Right renal pelvis (tissue), 4 donors: ENCODE results near the gene CTSL. TPM values are rescaled to one million over a fixed set of nuclear protein-coding genes. Genes with fewer than 3 reads are reported as not detected.
"Not testable (repeated sequence)": the region's sequence is repeated elsewhere in the genome, so short reads cannot be mapped to it uniquely, and the experiment has no call there.

Experiments
- DNase-seq, 4 donors: peaks; one replicate each; pipeline ENCODE4 v3.0.0-alpha.2; 2013; ENCODE audit warnings: low read depth in 4 of 4, low spot score in 3 of 4, missing footprints in 1 of 4
- polyA plus RNA-seq, 4 donors: library from polyadenylated mRNA; unstranded; fragments of 120-200 nt; gene quantifications; one replicate each; pipeline ENCODE4 v1.2.1, GENCODE V29; 2013; ENCODE audit not compliant: insufficient read length in 4 of 4

CTSL gene
- polyA plus RNA-seq, 4 donors = 150 to 170 (median 165) TPM

GRCh38 chr9:87750726-87751125 lies 24.8 kb downstream of the CTSL start:
- DNase-seq = no peak

- DNase-seq = no peak
Observed at GRCh38 chr9:87751423-87751822, 25.5 kb downstream of the CTSL start.

GRCh38 chr9:87751868-87752267 lies 25.9 kb downstream of the CTSL start:
- no peak for DNase-seq

GRCh38 chr9:87753313-87753712 lies 27.4 kb downstream of the CTSL start:
- no peak for DNase-seq

GRCh38 chr9:87758330-87758729 lies 32.4 kb downstream of the CTSL start:
- DNase-seq = not testable (repeated sequence)

GRCh38 chr9:87759980-87760379 lies 34.1 kb downstream of the CTSL start:
- not testable (repeated sequence) for DNase-seq

- DNase-seq = no peak
Observed at GRCh38 chr9:87760529-87760928, 34.6 kb downstream of the CTSL start.

- DNase-seq = no peak
Observed at GRCh38 chr9:87763286-87763685, 37.4 kb downstream of the CTSL start.

- no peak for DNase-seq
Observed at GRCh38 chr9:87765521-87765920, 39.6 kb downstream of the CTSL start.

GRCh38 chr9:87766697-87767096 lies 40.8 kb downstream of the CTSL start:
- DNase-seq = no peak

- DNase-seq = no peak
Observed at GRCh38 chr9:87770616-87771315, 44.8 kb downstream of the CTSL start.

- no peak for DNase-seq
Observed at GRCh38 chr9:87771316-87772006, 45.5 kb downstream of the CTSL start.

GRCh38 chr9:87776481-87777379 lies 50.8 kb downstream of the CTSL start:
- no peak for DNase-seq

- DNase-seq = no peak
Observed at GRCh38 chr9:87778996-87779395, 53.1 kb downstream of the CTSL start.

Other genes with a start within 250 kb of the CTSL start
- gene DAPK1, start 228.3 kb upstream of the CTSL start, polyA plus RNA-seq = 10 to 100 TPM; 65.9 to 78.2 (median 71.9) TPM
- gene SPATA31E1, start 156.8 kb downstream of the CTSL start, polyA plus RNA-seq = under 1 TPM in 1 of 4 donors, not detected in 3; 0.01 TPM
- gene SPATA31C1, start 191.8 kb downstream of the CTSL start, polyA plus RNA-seq = under 1 TPM; 0.33 to 0.84 (median 0.70) TPM
- gene CDK20, start 248.4 kb downstream of the CTSL start, polyA plus RNA-seq = 10 to 100 TPM; 19.8 to 22.9 (median 20.4) TPM